H1 (cell line): ENCODE data around the gene RUFY1. TPM values are rescaled to one million over a fixed set of nuclear protein-coding genes. Genes with fewer than 3 reads are reported as not detected.

Source experiments
- CTCF ChIA-PET: fragments of 300-600 bp; sonication (Branson Sonifier 250); formaldehyde crosslinking; loops from one replicate; lab custom pipeline; 2021; ENCODE audit not compliant: partially characterized antibody; lab: Charles Lee
- POLR2A ChIA-PET: fragments of 300-600 bp; sonication (Branson Sonifier 250); formaldehyde crosslinking; loops from one replicate; lab custom pipeline; 2021; ENCODE audit warnings: inconsistent platforms; ENCODE audit not compliant: partially characterized antibody; lab: Charles Lee
- DNase-seq, 2 experiments: peaks; one replicate each; pipeline versions ENCODE4 v3.0.0 to v3.0.0-alpha.2; 2010 to 2022; ENCODE audit warnings: low spot score in 2 of 2, low read depth in 1 of 2, mixed read lengths in 1 of 2
- FAIRE-seq: peaks from 2 replicates; lab custom pipeline; 2011; peaks lifted over from hg19 to GRCh38; lab: Jason Lieb, UNC
- H2AFZ ChIP-seq: 2 replicates; pipeline ENCODE4 v1.8.1; 2012; ENCODE audit warnings: low read length, inconsistent platforms
- H2AK5ac ChIP-seq: 2 replicates; pipeline ENCODE4 v1.6.1; 2013; ENCODE audit warnings: low read depth, low read length
- H2BK120ac ChIP-seq: replicated peaks from 2 replicates; pipeline ENCODE3; 2013; ENCODE audit warnings: low read depth, low read length, inconsistent platforms
- H2BK12ac ChIP-seq: 2 replicates; pipeline ENCODE4 v1.6.1; 2013; ENCODE audit warnings: low read depth, low read length
- H2BK15ac ChIP-seq: 2 replicates; pipeline ENCODE4 v1.6.1; 2013; ENCODE audit warnings: low read length
- H2BK20ac ChIP-seq: 2 replicates; pipeline ENCODE4 v1.6.1; 2013; ENCODE audit warnings: low read length
- H2BK5ac ChIP-seq: 2 replicates; pipeline ENCODE4 v1.6.1; 2013; ENCODE audit warnings: low read depth, low read length
- H3K14ac ChIP-seq: 2 replicates; pipeline ENCODE4 v1.6.1; 2013; ENCODE audit warnings: inconsistent platforms; ENCODE audit not compliant: insufficient read length
- H3K18ac ChIP-seq: 2 replicates; pipeline ENCODE4 v1.6.1; 2013; ENCODE audit warnings: low read length; ENCODE audit errors: extremely low read depth
- H3K23ac ChIP-seq: 2 replicates; pipeline ENCODE4 v1.6.1; 2013; ENCODE audit warnings: inconsistent platforms; ENCODE audit not compliant: insufficient read length
- H3K23me2 ChIP-seq: 2 replicates; pipeline ENCODE4 v1.6.1; 2013; ENCODE audit warnings: low read depth, low read length
- H3K27ac ChIP-seq: 2 replicates; pipeline ENCODE4 v1.6.1; 2011; ENCODE audit warnings: low read depth, low read length, inconsistent platforms
- H3K27me3 ChIP-seq, 4 experiments: replicated peaks in 1 of 4; 1 replicate in 1 of 4; 2 replicates in 3 of 4; pipeline versions ENCODE4 v1.6.1 to v1.8.1; 2011 to 2013; ENCODE audit warnings: low read length in 3 of 4, mild to moderate bottlenecking in 3 of 4, inconsistent platforms in 2 of 4, mixed read lengths in 2 of 4, moderate library complexity in 1 of 4; ENCODE audit not compliant: control insufficient read depth in 3 of 4, insufficient read depth in 3 of 4; ENCODE audit errors: extremely low read depth in 1 of 4
- H3K36me3 ChIP-seq, 4 experiments: 2 replicates each; pipeline versions ENCODE4 v1.6.1 to v1.8.1; 2011 to 2013; ENCODE audit warnings: mild to moderate bottlenecking in 4 of 4, low read length in 3 of 4, moderate library complexity in 2 of 4, control low read depth in 1 of 4, inconsistent platforms in 1 of 4; ENCODE audit not compliant: insufficient read depth in 4 of 4, control insufficient read depth in 2 of 4
- H3K4ac ChIP-seq: replicated peaks from 2 replicates; pipeline ENCODE3; 2013; ENCODE audit warnings: low read length, low read depth, mixed read lengths, inconsistent platforms; ENCODE audit not compliant: insufficient read length
- H3K4me1 ChIP-seq, 4 experiments: replicated peaks in 1 of 4; 1 replicate in 1 of 4; 2 replicates in 3 of 4; pipeline versions ENCODE4 v1.6.1 to v1.8.1; 2011 to 2013; ENCODE audit warnings: low read length in 3 of 4, inconsistent platforms in 2 of 4, mixed read lengths in 1 of 4; ENCODE audit not compliant: insufficient read depth in 4 of 4, control insufficient read depth in 3 of 4
- H3K4me2 ChIP-seq, 2 experiments: 2 replicates each; pipeline versions ENCODE4 v1.6.1 to v1.8.1; 2011 to 2013; ENCODE audit warnings: low read depth in 2 of 2, low read length in 2 of 2, control low read depth in 1 of 2, inconsistent platforms in 1 of 2, mild to moderate bottlenecking in 1 of 2; ENCODE audit not compliant: insufficient read depth in 1 of 2
- H3K4me3 ChIP-seq, 4 experiments: fragments of 200-600, 300-600 bp in 1 of 4; sonication (generic), shearing (Covaris generic), sonication (Bioruptor Twin) in 1 of 4; 2 replicates each; pipeline versions ENCODE4 v1.5.1 to v1.8.1; 2011 to 2016; ENCODE audit warnings: low read length in 4 of 4, low read depth in 3 of 4, control low read depth in 2 of 4, inconsistent platforms in 2 of 4, mild to moderate bottlenecking in 2 of 4, mixed read lengths in 1 of 4, moderate library complexity in 1 of 4; ENCODE audit not compliant: insufficient read depth in 2 of 4; ENCODE audit errors: extremely low read depth in 1 of 4
- H3K56ac ChIP-seq: replicated peaks from 2 replicates; pipeline ENCODE3; 2013; ENCODE audit warnings: low read depth, mild to moderate bottlenecking, mixed read lengths, low read length, inconsistent platforms; ENCODE audit not compliant: insufficient read length
- H3K79me1 ChIP-seq: 2 replicates; pipeline ENCODE4 v1.6.1; 2013; ENCODE audit warnings: low read depth, low read length, control low read depth
- H3K79me2 ChIP-seq, 2 experiments: 2 replicates each; pipeline versions ENCODE4 v1.6.1 to v1.8.1; 2012 to 2013; ENCODE audit warnings: low read length in 2 of 2, mild to moderate bottlenecking in 2 of 2, inconsistent platforms in 1 of 2; ENCODE audit not compliant: insufficient read depth in 2 of 2, control insufficient read depth in 1 of 2
- H3K9ac ChIP-seq, 4 experiments: replicated peaks in 1 of 4; 1 replicate in 1 of 4; 2 replicates in 3 of 4; pipeline versions ENCODE4 v1.6.1 to v1.8.1; 2011 to 2013; ENCODE audit warnings: low read depth in 3 of 4, low read length in 3 of 4, control low read depth in 2 of 4, mild to moderate bottlenecking in 2 of 4, moderate library complexity in 2 of 4, inconsistent platforms in 1 of 4; ENCODE audit errors: extremely low read depth in 1 of 4
- H3K9me3 ChIP-seq, 2 experiments: 2 replicates each; pipeline versions ENCODE4 v1.6.1 to v1.8.1; 2012 to 2013; ENCODE audit warnings: mild to moderate bottlenecking in 2 of 2, moderate library complexity in 2 of 2, control low read depth in 1 of 2, inconsistent platforms in 1 of 2, low read depth in 1 of 2, low read length in 1 of 2, mixed read lengths in 1 of 2; ENCODE audit not compliant: insufficient read depth in 2 of 2
- H4K20me1 ChIP-seq, 2 experiments: replicated peaks in 1 of 2; 2 replicates each; pipeline versions ENCODE3 to v1.8.1; 2011 to 2013; ENCODE audit warnings: inconsistent platforms in 2 of 2, low read length in 2 of 2, mild to moderate bottlenecking in 1 of 2; ENCODE audit not compliant: insufficient read depth in 2 of 2, control insufficient read depth in 1 of 2
- H4K5ac ChIP-seq: 2 replicates; pipeline ENCODE4 v1.6.1; 2013; ENCODE audit warnings: low read length, low read depth, mixed read lengths, inconsistent platforms; ENCODE audit not compliant: insufficient read length
- H4K8ac ChIP-seq: 2 replicates; pipeline ENCODE4 v1.8.0; 2013; ENCODE audit warnings: mild to moderate bottlenecking, moderate library complexity, low read length, inconsistent platforms; ENCODE audit not compliant: insufficient read depth; ENCODE audit errors: extremely low read depth
- H4K91ac ChIP-seq: replicated peaks from 2 replicates; pipeline ENCODE3; 2013; ENCODE audit warnings: low read length, mixed read lengths, inconsistent platforms; ENCODE audit not compliant: insufficient read length
- ASH2L ChIP-seq: fragments of 200-600, 300-600 bp; sonication (generic); IDR thresholded peaks from one replicate; pipeline ENCODE4 v1.7.1; 2017; ENCODE audit warnings: low read length
- BACH1 ChIP-seq: IDR thresholded peaks from 2 replicates; pipeline ENCODE4 v1.6.1; 2012; ENCODE audit warnings: low read length, improper control_type of control experiment
- CHD1 ChIP-seq: IDR thresholded peaks from 2 replicates; pipeline ENCODE4 v1.6.1; 2012; ENCODE audit warnings: low read depth, low read length, improper control_type of control experiment
- CREB1 ChIP-seq: IDR thresholded peaks from 2 replicates; pipeline ENCODE4 v1.6.1; 2012; ENCODE audit warnings: inconsistent platforms
- CTCF ChIP-seq, 3 experiments: IDR thresholded peaks; 1 replicate in 2 of 3; 2 replicates in 1 of 3; pipeline versions ENCODE4 v1.5.1 to v1.6.1; 2011; ENCODE audit warnings: low read length in 3 of 3, mild to moderate bottlenecking in 3 of 3, inconsistent platforms in 2 of 3, low read depth in 1 of 3, moderate library complexity in 1 of 3; ENCODE audit not compliant: insufficient read depth in 1 of 3; ENCODE audit errors: control extremely low read depth in 1 of 3
- GABPA ChIP-seq: IDR thresholded peaks from 2 replicates; pipeline ENCODE4 v1.6.1; 2011; ENCODE audit warnings: mild to moderate bottlenecking, low read length, moderate library complexity, borderline replicate concordance; ENCODE audit not compliant: insufficient read depth
- NRF1 ChIP-seq: IDR thresholded peaks from 2 replicates; pipeline ENCODE4 v1.6.1; 2011; ENCODE audit warnings: mild to moderate bottlenecking, low read depth, low read length, improper control_type of control experiment
- POLR2A ChIP-seq, 2 experiments: IDR thresholded peaks; 1 replicate in 1 of 2; 2 replicates in 1 of 2; pipeline ENCODE4 v1.6.1; 2011; ENCODE audit warnings: low read depth in 2 of 2, low read length in 2 of 2, mild to moderate bottlenecking in 2 of 2; ENCODE audit errors: control extremely low read depth in 1 of 2
- SAP30 ChIP-seq: fragments of 300-600 bp; sonication (generic); IDR thresholded peaks from 2 replicates; pipeline ENCODE4 v1.7.1; 2012; ENCODE audit warnings: low read length, moderate library complexity, mild to moderate bottlenecking, inconsistent platforms; ENCODE audit not compliant: insufficient read depth, insufficient replicate concordance
- SIX5 ChIP-seq: IDR thresholded peaks from 2 replicates; pipeline ENCODE4 v1.6.1; 2011; ENCODE audit warnings: mild to moderate bottlenecking, low read depth, low read length
- WGBS, 2 experiments: shearing (Covaris generic) in 1 of 2; methylation state at CpG; one replicate each; pipeline versions ENCODE4 v1.1.6 to v1.1.7; 2013 to 2015; ENCODE audit warnings: low lambda C conversion rate in 2 of 2, mixed read lengths in 2 of 2, inconsistent platforms in 1 of 2, low coverage in 1 of 2, missing lambda C conversion rate in 1 of 2; ENCODE audit not compliant: insufficient replicate concordance in 2 of 2, insufficient coverage in 1 of 2, insufficient read length in 1 of 2; ENCODE audit errors: extremely low coverage in 1 of 2, missing lambda C conversion rate in 1 of 2; 5-methylcytosine and 5-hydroxymethylcytosine counted together
- polyA plus RNA-seq, 7 experiments: library from polyadenylated mRNA; depleted of rRNA in 3 of 7; stranded (reverse) in 5 of 7; unstranded in 2 of 7; fragments of >200 nt in 5 of 7; fragments of 200-250 nt in 2 of 7; gene quantifications; 1 replicate in 5 of 7; 2 replicates in 1 of 7; 4 replicates in 1 of 7; pipeline versions ENCODE4 v1.2.1 to v1.2.3, GENCODE V29; 2011 to 2013; ENCODE audit warnings: missing spikeins in 2 of 7, mixed read lengths in 2 of 7
- total RNA-seq: library from RNA; stranded (reverse); fragmentation: NEBNext Ultra II Directional; extraction: Animal tissue kit (Norgen Biotek cat#: 25700); gene quantifications from 2 replicates; pipeline ENCODE4 v1.2.1, GENCODE V29; 2021

Gene RUFY1
- total and polyA plus RNA-seq, 2 of the 8 experiments (the other 6 are each of a cell fraction or from before 2014, with no cell fraction given) = 22.4 to 29.5 TPM

DNA sequence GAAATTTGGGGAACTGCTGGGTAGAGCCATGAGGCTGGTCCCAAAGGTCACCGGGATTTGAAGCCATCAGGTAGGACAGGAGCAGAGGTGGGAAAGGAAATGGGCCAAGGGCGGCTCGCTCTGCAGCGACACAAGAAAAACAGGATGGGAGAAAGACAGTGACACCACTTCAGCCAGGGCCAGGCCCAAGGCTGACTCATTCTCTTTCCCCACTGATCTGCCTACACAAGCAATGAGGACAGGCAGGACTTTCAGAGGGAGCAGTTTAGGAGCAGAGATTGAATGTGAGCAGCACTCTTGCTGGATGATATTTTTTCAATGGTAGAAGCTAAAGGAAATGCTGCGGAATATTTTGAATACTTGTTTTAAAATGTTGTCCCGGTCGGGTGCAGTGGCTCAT lies 3.5 kb downstream of the RUFY1 start:
- Histone ChIP-seq H3K14ac (no peak overlapping the region), H3K9ac (no peak overlapping the region), H2BK12ac (no peak overlapping the region), H4K20me1 (peaks cover 0 to 3% of the 10 kb centered on the region in 2 experiments), H2BK15ac (no peak overlapping the region), H3K4me2 (no peak overlapping the region), H3K27ac (no peak overlapping the region), H3K56ac (no peak overlapping the region), H2BK5ac (peak overlapping the region; percentile 31; the same call in 1 of the 2 replicates), H4K5ac (no peak overlapping the region), H3K79me1 (peaks cover 5% of the 10 kb centered on the region), H2AFZ (no peak overlapping the region), H3K18ac (peak overlapping the region; percentile 6; the same call in 1 of the 2 replicates), H3K23me2 (no peaks in the 10 kb centered on the region; the same call in 1 of the 2 replicates), H3K36me3 (peaks cover 0 to 6% (median 0%) of the 10 kb centered on the region in 4 experiments; a peak in 1 of 8 replicates), H2BK120ac (no peak overlapping the region), H3K79me2 (peaks cover 8 to 63% of the 10 kb centered on the region in 2 experiments), H3K4ac (no peak overlapping the region), H2BK20ac (no peak overlapping the region), H2AK5ac (no peak overlapping the region), H3K4me3 (no peak overlapping the region), H4K8ac (no peak overlapping the region), H3K4me1 (peaks cover 0 to 7% (median 6%) of the 10 kb centered on the region in 4 experiments; a peak in 6 of 7 replicates), H4K91ac (no peak overlapping the region), H3K27me3 (no peaks in the 10 kb centered on the region), H3K23ac (no peak overlapping the region), H3K9me3 (no peaks in the 10 kb centered on the region)
- no peak for FAIRE-seq
- 86% methylated on average over 7 of the region's 7 CpGs; no CpG with 5 or more reads in 1 of the 2 experiments for WGBS, 2 experiments
- ChIA-PET POLR2A (interaction anchor here (0.6 to 1.7 kb wide), 3 partner anchors 16 to 356 kb away, joined by 3 to 4 read pairs (median 3); no protein-coding TSS in a partner anchor), CTCF (interaction anchor here (0.7 kb wide), 1 partner anchor 1643 kb away, joined by 3 read pairs; no protein-coding TSS in a partner anchor)
- DNase-seq = no peak
- TF ChIP-seq CREB1 (no peak), CTCF (IDR thresholded peaks at IDR 0.05; ENCODE audit: control extremely low read depth in 1 of 3, insufficient read depth in 1 of 3, low read depth in 1 of 3, low read length in 3 of 3) (no peak), BACH1 (no peak), CHD1 (no peak), POLR2A (IDR thresholded peaks at IDR 0.05; ENCODE audit: control extremely low read depth in 1 of 2, low read depth in 2 of 2, low read length in 2 of 2) (no peak), SAP30 (no peak), NRF1 (no peak), GABPA (no peak), SIX5 (no peak), ASH2L (no peak)
